Measurements from ENCODE around the gene DUSP28. TPM values are rescaled to one million over a fixed set of nuclear protein-coding genes. Genes with fewer than 3 reads are reported as not detected.
A peak's percentile ranks its signal among the peaks of the same experiment; 100 is the strongest.

The DUSP28 gene
- total and polyA plus RNA-seq, 2 experiments from 2014 or later, result 2.7 to 4.3 TPM

- TF ChIP-seq ETS1 (IDR thresholded peaks at IDR 0.05) (no peak), ZNF331 (CRISPR knock-in tag; IDR thresholded peaks at IDR 0.05; ENCODE audit: low read depth) (no peak), ZNF114 (CRISPR knock-in tag; IDR thresholded peaks at IDR 0.05) (no peak), NANOG (IDR thresholded peaks at IDR 0.05; ENCODE audit: borderline replicate concordance) (no peak), EZH2phosphoT487 (IDR thresholded peaks at IDR 0.05; ENCODE audit: unreplicated experiment) (no peak), STAT1 (IDR thresholded peaks at IDR 0.05; ENCODE audit: unreplicated experiment) (no peak), JUNB (IDR thresholded peaks at IDR 0.05; ENCODE audit: unreplicated experiment) (no peak)
These were observed 24.4 kb downstream of the DUSP28 start (continued) for GRCh38 chr2:240584486-240585031.

GRCh38 chr2:240585101-240585500 is 24.9 kb downstream of the DUSP28 start:
- DNase-seq (ENCODE audit: low spot score), result no peak
- peaks cover 20% of the 10 kb centered on the region for H3K4me1 ChIP-seq (ENCODE audit: insufficient read depth)
- H3K27ac ChIP-seq (ENCODE audit: low read depth), result no peak overlapping the region
- no peak overlapping the region for H2AFZ ChIP-seq
- H3K27ac Mint-ChIP-seq, result no peak overlapping the region
- peaks cover 38% of the 10 kb centered on the region for H4K20me1 ChIP-seq (replicated peaks; ENCODE audit: insufficient read depth)
- no peaks in the 10 kb centered on the region for H3K27me3 ChIP-seq (ENCODE audit: insufficient read depth)
- peak overlapping the region; percentile 94 for H3K4me3 ChIP-seq
- peak overlapping the region; percentile 97 for H3K4me2 ChIP-seq
- H3K27me3 Mint-ChIP-seq (ENCODE audit: insufficient read depth, low read depth, poor library complexity), result peaks cover 20% of the 10 kb centered on the region
- peaks cover 6% of the 10 kb centered on the region; the same call in 2 of the 3 replicates for H3K36me3 Mint-ChIP-seq (ENCODE audit: low read depth)
- no peaks in the 10 kb centered on the region for H3K36me3 ChIP-seq (ENCODE audit: insufficient read depth)
- peaks cover 81% of the 10 kb centered on the region for H3K79me2 ChIP-seq (replicated peaks; ENCODE audit: insufficient read depth)
- peaks cover 40% of the 10 kb centered on the region for H3K4me1 Mint-ChIP-seq
- H3K9me2 ChIP-seq (ENCODE audit: insufficient read depth), result no peaks in the 10 kb centered on the region
- 0 out of 2 replicates have a peak, but pooled peaks cover 2% of the 10 kb centered on the region for H3F3A ChIP-seq (replicated peaks; ENCODE audit: low read depth)
- peak overlapping the region; percentile 96 for H3K4me3 Mint-ChIP-seq
- no peaks in the 10 kb centered on the region for H3K9me3 Mint-ChIP-seq
- no peak for ATAC-seq
- TF ChIP-seq REST (IDR thresholded peaks at IDR 0.05; ENCODE audit: unreplicated experiment), result no peak
- no peak for TF ChIP-seq EZH2phosphoT487 (IDR thresholded peaks at IDR 0.05; ENCODE audit: unreplicated experiment)
- TF ChIP-seq ETS1 (IDR thresholded peaks at IDR 0.05), result no peak
- TF ChIP-seq JUNB (IDR thresholded peaks at IDR 0.05; ENCODE audit: unreplicated experiment), result no peak
- no peak for TF ChIP-seq EZH2 (IDR thresholded peaks at IDR 0.05; ENCODE audit: low read depth, unreplicated experiment)
- TF ChIP-seq ZNF114 (CRISPR knock-in tag; IDR thresholded peaks at IDR 0.05), result no peak
- TF ChIP-seq STAT1 (IDR thresholded peaks at IDR 0.05; ENCODE audit: unreplicated experiment), result no peak
- TF ChIP-seq POLR2AphosphoS5 (IDR thresholded peaks at IDR 0.05; ENCODE audit: low read depth), result no peak
- TF ChIP-seq CTCF (conservative IDR thresholded peaks at IDR 0.05; ENCODE audit: low read depth in 2 of 2), result no peak
- no peak for TF ChIP-seq NANOG (IDR thresholded peaks at IDR 0.05; ENCODE audit: borderline replicate concordance)
- TF ChIP-seq ZNF331 (CRISPR knock-in tag; IDR thresholded peaks at IDR 0.05; ENCODE audit: low read depth), result no peak
- no peak for TF ChIP-seq CREB1 (CRISPR knock-in tag; IDR thresholded peaks at IDR 0.05; ENCODE audit: low read depth)

Measured in GM23338 (cell line).